ENCODE data around the gene CCDC18.

GRCh38 chr1:93288558-93288957 is 108.0 kb downstream of the CCDC18 start:
- TF ChIP-seq CTCF (IDR thresholded peaks at IDR 0.05) (no peak), ZFX (IDR thresholded peaks at IDR 0.05; ENCODE audit: borderline replicate concordance) (no peak)
